ENCODE results near the gene GPRIN2.
"Not testable (repeated sequence)": the region's sequence is repeated elsewhere in the genome, so short reads cannot be mapped to it uniquely, and the experiment has no call there.

GPRIN2 gene

GRCh38 chr10:46585246-46585645 is 28.8 kb upstream of the GPRIN2 start:
- not testable (repeated sequence) for H3K4me3 ChIP-seq (ENCODE audit: low read depth in 1 of 5, low read length in 5 of 5); H3K27me3 ChIP-seq (ENCODE audit: control insufficient read depth in 5 of 5, insufficient read depth in 4 of 5, low read length in 5 of 5); H3K36me3 ChIP-seq (ENCODE audit: control insufficient read depth in 5 of 5, insufficient read depth in 5 of 5, low read length in 5 of 5); H3K9me3 ChIP-seq (ENCODE audit: control insufficient read depth in 5 of 5, low read length in 5 of 5); H3K4me1 ChIP-seq (ENCODE audit: control insufficient read depth in 5 of 5, insufficient read depth in 5 of 5, low read length in 5 of 5); H3K9ac ChIP-seq (ENCODE audit: low read length in 5 of 5); H3K27ac ChIP-seq (ENCODE audit: low read depth, low read length)

DNA sequence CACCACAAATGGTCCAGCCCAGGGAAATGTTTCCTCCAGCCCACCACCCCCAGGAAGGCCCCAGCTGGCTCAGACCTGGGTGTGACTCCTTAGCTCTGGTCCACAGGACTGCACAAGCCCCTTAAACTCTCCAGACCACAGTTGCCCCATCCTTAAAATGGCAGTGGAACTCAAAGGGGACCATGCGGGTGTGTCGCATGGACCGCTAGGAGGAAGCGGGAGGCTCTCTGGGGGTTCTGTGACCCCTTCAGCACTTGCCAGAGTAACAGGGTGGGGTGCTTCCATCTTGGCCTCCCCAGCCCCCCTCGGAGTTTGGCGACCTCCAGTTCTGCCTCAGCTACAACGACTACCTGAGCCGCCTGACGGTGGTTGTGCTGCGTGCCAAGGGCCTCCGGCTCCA is 27.7 kb upstream of the GPRIN2 start:
- H3K4me1 ChIP-seq (ENCODE audit: control insufficient read depth in 5 of 5, insufficient read depth in 5 of 5, low read length in 5 of 5); H3K27ac ChIP-seq (ENCODE audit: low read depth, low read length); H3K4me3 ChIP-seq (ENCODE audit: low read depth in 1 of 5, low read length in 5 of 5); H3K9me3 ChIP-seq (ENCODE audit: control insufficient read depth in 5 of 5, low read length in 5 of 5); H3K27me3 ChIP-seq (ENCODE audit: control insufficient read depth in 5 of 5, insufficient read depth in 4 of 5, low read length in 5 of 5); H3K36me3 ChIP-seq (ENCODE audit: control insufficient read depth in 5 of 5, insufficient read depth in 5 of 5, low read length in 5 of 5); H3K9ac ChIP-seq (ENCODE audit: low read length in 5 of 5): not testable (repeated sequence)

DNA sequence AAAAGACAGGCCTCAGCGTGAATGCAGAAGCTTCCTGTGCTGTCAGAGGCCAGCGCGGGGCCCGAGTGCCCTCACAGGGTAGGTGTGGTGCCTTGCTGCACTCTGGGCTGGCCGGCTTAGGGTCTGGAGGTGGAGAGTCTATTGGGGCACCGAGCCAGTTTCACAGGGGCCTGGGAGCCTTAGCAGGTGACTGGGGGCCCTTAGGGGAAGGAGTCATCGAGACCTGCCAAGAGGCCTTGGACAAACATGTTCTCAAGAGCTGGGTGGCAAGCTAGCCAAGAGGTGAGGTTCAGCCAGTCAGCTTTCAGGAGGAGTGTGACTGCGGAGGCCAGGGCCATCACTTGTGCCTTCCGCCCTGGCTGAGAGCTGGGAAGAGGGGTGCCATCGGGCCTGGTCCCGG is 26.1 kb upstream of the GPRIN2 start:
- not testable (repeated sequence) for H3K27me3 ChIP-seq (ENCODE audit: control insufficient read depth in 5 of 5, insufficient read depth in 4 of 5, low read length in 5 of 5); H3K4me1 ChIP-seq (ENCODE audit: control insufficient read depth in 5 of 5, insufficient read depth in 5 of 5, low read length in 5 of 5); H3K27ac ChIP-seq (ENCODE audit: low read depth, low read length); H3K36me3 ChIP-seq (ENCODE audit: control insufficient read depth in 5 of 5, insufficient read depth in 5 of 5, low read length in 5 of 5); H3K9me3 ChIP-seq (ENCODE audit: control insufficient read depth in 5 of 5, low read length in 5 of 5); H3K9ac ChIP-seq (ENCODE audit: low read length in 5 of 5); H3K4me3 ChIP-seq (ENCODE audit: low read depth in 1 of 5, low read length in 5 of 5)

DNA sequence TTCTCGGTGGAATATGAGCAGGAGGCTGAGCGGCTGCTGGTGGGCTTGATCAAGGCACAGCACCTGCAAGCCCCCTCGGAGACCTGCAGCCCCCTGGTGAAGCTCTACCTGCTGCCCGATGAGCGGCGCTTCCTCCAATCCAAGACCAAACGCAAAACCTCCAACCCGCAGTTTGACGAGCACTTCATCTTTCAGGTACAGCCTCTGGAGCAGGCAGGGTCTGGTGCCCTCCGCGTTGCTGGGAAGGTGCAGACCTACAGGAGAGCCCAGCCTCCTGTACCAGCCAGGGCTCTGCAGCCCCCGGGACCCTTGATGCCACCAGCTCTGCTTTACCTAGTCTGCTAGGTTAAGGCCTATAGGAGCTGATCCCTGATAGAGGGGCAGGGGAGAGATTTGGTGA is 25.5 kb upstream of the GPRIN2 start:
- H3K9ac ChIP-seq (ENCODE audit: low read length in 5 of 5); H3K27ac ChIP-seq (ENCODE audit: low read depth, low read length); H3K9me3 ChIP-seq (ENCODE audit: control insufficient read depth in 5 of 5, low read length in 5 of 5); H3K4me3 ChIP-seq (ENCODE audit: low read depth in 1 of 5, low read length in 5 of 5); H3K36me3 ChIP-seq (ENCODE audit: control insufficient read depth in 5 of 5, insufficient read depth in 5 of 5, low read length in 5 of 5); H3K4me1 ChIP-seq (ENCODE audit: control insufficient read depth in 5 of 5, insufficient read depth in 5 of 5, low read length in 5 of 5); H3K27me3 ChIP-seq (ENCODE audit: control insufficient read depth in 5 of 5, insufficient read depth in 4 of 5, low read length in 5 of 5): not testable (repeated sequence)

- not testable (repeated sequence) for H3K4me3 ChIP-seq (ENCODE audit: low read depth in 1 of 5, low read length in 5 of 5); H3K9me3 ChIP-seq (ENCODE audit: control insufficient read depth in 5 of 5, low read length in 5 of 5); H3K4me1 ChIP-seq (ENCODE audit: control insufficient read depth in 5 of 5, insufficient read depth in 5 of 5, low read length in 5 of 5); H3K27ac ChIP-seq (ENCODE audit: low read depth, low read length); H3K36me3 ChIP-seq (ENCODE audit: control insufficient read depth in 5 of 5, insufficient read depth in 5 of 5, low read length in 5 of 5); H3K27me3 ChIP-seq (ENCODE audit: control insufficient read depth in 5 of 5, insufficient read depth in 4 of 5, low read length in 5 of 5); H3K9ac ChIP-seq (ENCODE audit: low read length in 5 of 5)
Observed at GRCh38 chr10:46579378-46579777, 22.9 kb upstream of the GPRIN2 start.

GRCh38 chr10:46578474-46579178 is 22.2 kb upstream of the GPRIN2 start, which contains the start of gene SYT15:
Gene SYT15 (plus strand): TSS chr10:46579128. CDS start chr10:46579169, 41 bp downstream.
- H3K9me3 ChIP-seq (ENCODE audit: control insufficient read depth in 5 of 5, low read length in 5 of 5); H3K9ac ChIP-seq (ENCODE audit: low read length in 5 of 5); H3K4me3 ChIP-seq (ENCODE audit: low read depth in 1 of 5, low read length in 5 of 5); H3K36me3 ChIP-seq (ENCODE audit: control insufficient read depth in 5 of 5, insufficient read depth in 5 of 5, low read length in 5 of 5); H3K27ac ChIP-seq (ENCODE audit: low read depth, low read length); H3K27me3 ChIP-seq (ENCODE audit: control insufficient read depth in 5 of 5, insufficient read depth in 4 of 5, low read length in 5 of 5); H3K4me1 ChIP-seq (ENCODE audit: control insufficient read depth in 5 of 5, insufficient read depth in 5 of 5, low read length in 5 of 5): not testable (repeated sequence)

GRCh38 chr10:46577624-46578473 is 21.4 kb upstream of the GPRIN2 start:
- H3K4me1 ChIP-seq (ENCODE audit: control insufficient read depth in 5 of 5, insufficient read depth in 5 of 5, low read length in 5 of 5); H3K4me3 ChIP-seq (ENCODE audit: low read depth in 1 of 5, low read length in 5 of 5); H3K27ac ChIP-seq (ENCODE audit: low read depth, low read length); H3K36me3 ChIP-seq (ENCODE audit: control insufficient read depth in 5 of 5, insufficient read depth in 5 of 5, low read length in 5 of 5); H3K27me3 ChIP-seq (ENCODE audit: control insufficient read depth in 5 of 5, insufficient read depth in 4 of 5, low read length in 5 of 5); H3K9ac ChIP-seq (ENCODE audit: low read length in 5 of 5); H3K9me3 ChIP-seq (ENCODE audit: control insufficient read depth in 5 of 5, low read length in 5 of 5): not testable (repeated sequence)

DNA sequence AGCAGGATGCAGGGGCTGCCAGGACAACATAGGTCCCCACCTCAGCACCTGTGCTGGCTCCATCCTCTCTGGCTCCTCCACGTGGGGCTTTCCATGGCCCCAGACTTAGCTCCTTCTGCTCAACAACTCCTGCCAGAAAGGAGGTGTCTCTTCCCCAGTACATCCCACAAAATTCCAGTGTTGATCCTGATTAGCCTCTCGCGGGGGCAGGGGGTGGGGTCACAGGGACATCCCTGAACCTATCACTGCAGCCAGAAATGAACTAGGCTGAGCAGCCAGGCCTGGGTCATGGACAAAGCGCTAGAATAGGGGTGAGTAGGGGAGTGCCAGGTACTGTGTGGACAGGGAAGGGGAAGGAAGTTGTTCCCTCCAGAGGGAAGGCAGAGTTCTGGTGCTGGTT is 17.4 kb upstream of the GPRIN2 start:
- not testable (repeated sequence) for H3K36me3 ChIP-seq (ENCODE audit: control insufficient read depth in 5 of 5, insufficient read depth in 5 of 5, low read length in 5 of 5); H3K27ac ChIP-seq (ENCODE audit: low read depth, low read length); H3K9me3 ChIP-seq (ENCODE audit: control insufficient read depth in 5 of 5, low read length in 5 of 5); H3K4me3 ChIP-seq (ENCODE audit: low read depth in 1 of 5, low read length in 5 of 5); H3K4me1 ChIP-seq (ENCODE audit: control insufficient read depth in 5 of 5, insufficient read depth in 5 of 5, low read length in 5 of 5); H3K27me3 ChIP-seq (ENCODE audit: control insufficient read depth in 5 of 5, insufficient read depth in 4 of 5, low read length in 5 of 5); H3K9ac ChIP-seq (ENCODE audit: low read length in 5 of 5)

- H3K9ac ChIP-seq (ENCODE audit: low read length in 5 of 5); H3K4me1 ChIP-seq (ENCODE audit: control insufficient read depth in 5 of 5, insufficient read depth in 5 of 5, low read length in 5 of 5); H3K4me3 ChIP-seq (ENCODE audit: low read depth in 1 of 5, low read length in 5 of 5); H3K27me3 ChIP-seq (ENCODE audit: control insufficient read depth in 5 of 5, insufficient read depth in 4 of 5, low read length in 5 of 5); H3K36me3 ChIP-seq (ENCODE audit: control insufficient read depth in 5 of 5, insufficient read depth in 5 of 5, low read length in 5 of 5); H3K9me3 ChIP-seq (ENCODE audit: control insufficient read depth in 5 of 5, low read length in 5 of 5); H3K27ac ChIP-seq (ENCODE audit: low read depth, low read length): not testable (repeated sequence)
Observed at GRCh38 chr10:46573314-46573713, 16.9 kb upstream of the GPRIN2 start.

DNA sequence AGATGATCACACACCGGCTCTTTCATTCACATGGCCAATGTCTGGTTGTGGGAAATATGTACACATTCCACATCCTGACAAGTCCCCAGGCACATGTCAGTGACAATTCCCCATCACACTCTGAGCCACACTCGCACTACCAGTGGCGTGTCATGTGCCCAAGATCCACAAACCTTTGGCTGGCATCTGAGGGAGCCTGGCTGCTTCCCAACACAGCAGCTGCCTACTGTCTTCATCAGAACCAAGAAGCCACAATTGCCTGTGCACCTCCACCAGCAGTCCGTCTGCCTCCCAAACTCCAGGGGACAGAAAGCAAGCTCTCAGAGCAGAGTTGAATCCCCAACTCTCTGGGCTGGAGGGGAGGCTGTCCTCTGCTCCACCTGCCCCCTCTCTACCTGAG is 16.3 kb upstream of the GPRIN2 start:
- H3K36me3 ChIP-seq (ENCODE audit: control insufficient read depth in 5 of 5, insufficient read depth in 5 of 5, low read length in 5 of 5); H3K27me3 ChIP-seq (ENCODE audit: control insufficient read depth in 5 of 5, insufficient read depth in 4 of 5, low read length in 5 of 5); H3K9me3 ChIP-seq (ENCODE audit: control insufficient read depth in 5 of 5, low read length in 5 of 5); H3K27ac ChIP-seq (ENCODE audit: low read depth, low read length); H3K4me1 ChIP-seq (ENCODE audit: control insufficient read depth in 5 of 5, insufficient read depth in 5 of 5, low read length in 5 of 5); H3K4me3 ChIP-seq (ENCODE audit: low read depth in 1 of 5, low read length in 5 of 5); H3K9ac ChIP-seq (ENCODE audit: low read length in 5 of 5): not testable (repeated sequence)

All from subcutaneous abdominal adipose tissue (tissue), 5 donors.